Measurements from ENCODE around the gene CLSTN1. TPM values are rescaled to one million over a fixed set of nuclear protein-coding genes. Genes with fewer than 3 reads are reported as not detected.

CLSTN1 gene
- polyA plus RNA-seq, 4 donors = 29.2 to 78.8 (median 41.8) TPM

DNA sequence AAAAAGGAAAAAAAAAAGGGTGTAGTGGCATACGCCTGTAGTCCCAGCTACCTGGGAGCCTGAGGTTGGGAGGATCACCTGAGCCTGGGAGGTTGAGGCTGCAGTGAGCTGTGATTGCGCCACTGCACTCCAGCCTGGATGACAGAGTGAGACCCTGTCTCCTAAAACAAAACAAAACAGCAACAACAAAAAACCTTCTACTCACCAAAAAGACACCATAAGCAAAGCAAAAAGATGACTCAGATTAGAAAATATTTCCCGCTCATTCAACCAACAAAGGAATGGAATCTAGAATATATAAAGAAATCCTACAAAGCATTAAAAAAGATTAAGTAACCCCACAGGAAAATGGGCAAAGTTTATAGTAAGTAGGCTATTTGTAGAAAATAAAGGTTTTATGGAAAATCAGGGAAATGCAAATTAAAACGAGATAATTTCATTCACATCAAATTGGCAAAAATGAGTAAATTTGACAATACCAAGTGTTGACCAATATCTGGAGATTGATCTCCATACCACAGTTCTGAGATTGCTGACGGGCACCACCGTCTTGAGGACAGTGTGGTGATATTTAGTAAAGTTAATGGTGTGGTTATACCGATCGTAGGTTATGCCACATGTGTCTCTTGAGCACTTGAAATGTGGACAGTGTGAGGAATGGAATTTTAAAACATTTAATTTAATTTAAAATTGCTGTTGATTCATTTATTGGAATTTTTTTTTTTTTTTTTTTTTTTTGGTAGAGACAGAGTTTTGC, 118.2 kb downstream of the CLSTN1 start:
- H3K4me3 ChIP-seq (ENCODE audit: low read depth in 1 of 3, low read length in 3 of 3) = no peak overlapping the region
- peaks cover 0 to 4% of the 10 kb centered on the region in 2 donors for H3K9me3 ChIP-seq (ENCODE audit: control insufficient read depth in 2 of 2, insufficient read depth in 1 of 2, low read depth in 1 of 2, low read length in 1 of 2)
- H3K36me3 ChIP-seq (ENCODE audit: control insufficient read depth in 3 of 3, insufficient read depth in 2 of 3, low read depth in 1 of 3, low read length in 3 of 3) = peaks cover 0 to 6% (median 0%) of the 10 kb centered on the region in 3 donors
- FAIRE-seq (no peak), DNase-seq (no peak)
- H3K27me3 ChIP-seq (ENCODE audit: control insufficient read depth in 3 of 3, insufficient read depth in 3 of 3, low read length in 3 of 3) = no peaks in the 10 kb centered on the region
- no peak overlapping the region for H3K27ac ChIP-seq (ENCODE audit: low read depth in 1 of 3, low read length in 2 of 3)
- WGBS, 3 donors = 88 to 92% (median 91%) methylated on average over 8 of the region's 8 CpGs
- H3K4me1 ChIP-seq (ENCODE audit: control insufficient read depth in 3 of 3, insufficient read depth in 2 of 3, low read depth in 1 of 3, low read length in 2 of 3) = no peaks in the 10 kb centered on the region

DNA sequence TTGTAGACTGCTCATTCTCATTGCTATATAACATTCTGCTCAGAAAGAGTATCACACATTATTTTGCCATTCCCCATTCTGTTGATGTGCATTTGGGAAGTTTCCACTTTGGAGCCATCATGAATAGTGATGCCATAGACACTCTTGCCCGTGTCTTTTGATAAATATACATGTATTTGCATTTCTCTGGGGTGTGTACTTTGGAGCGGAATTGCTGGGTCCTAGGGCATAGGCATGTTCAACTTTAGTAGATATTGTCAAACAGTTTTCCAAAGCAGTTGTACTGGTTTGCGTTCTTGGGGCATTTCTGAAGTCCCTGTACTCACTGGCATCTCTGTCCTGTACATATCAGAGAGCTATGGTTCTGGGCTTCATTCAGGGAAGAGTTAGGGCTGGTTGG, 120.1 kb downstream of the CLSTN1 start:
- H3K9me3 ChIP-seq (ENCODE audit: control insufficient read depth in 2 of 2, insufficient read depth in 1 of 2, low read depth in 1 of 2, low read length in 1 of 2) = peaks cover 0 to 4% of the 10 kb centered on the region in 2 donors
- H3K36me3 ChIP-seq (ENCODE audit: control insufficient read depth in 3 of 3, insufficient read depth in 2 of 3, low read depth in 1 of 3, low read length in 3 of 3) = no peaks in the 10 kb centered on the region
- WGBS, 3 donors = 86 to 93% (median 91%) methylated on average over 3 of the region's 3 CpGs
- FAIRE-seq (no peak), DNase-seq (no peak)
- H3K27me3 ChIP-seq (ENCODE audit: control insufficient read depth in 3 of 3, insufficient read depth in 3 of 3, low read length in 3 of 3) = no peaks in the 10 kb centered on the region
- no peak overlapping the region for H3K27ac ChIP-seq (ENCODE audit: low read depth in 1 of 3, low read length in 2 of 3)
- no peak overlapping the region for H3K4me3 ChIP-seq (ENCODE audit: low read depth in 1 of 3, low read length in 3 of 3)
- peaks cover 0 to 6% (median 0%) of the 10 kb centered on the region in 3 donors for H3K4me1 ChIP-seq (ENCODE audit: control insufficient read depth in 3 of 3, insufficient read depth in 2 of 3, low read depth in 1 of 3, low read length in 2 of 3)

DNA sequence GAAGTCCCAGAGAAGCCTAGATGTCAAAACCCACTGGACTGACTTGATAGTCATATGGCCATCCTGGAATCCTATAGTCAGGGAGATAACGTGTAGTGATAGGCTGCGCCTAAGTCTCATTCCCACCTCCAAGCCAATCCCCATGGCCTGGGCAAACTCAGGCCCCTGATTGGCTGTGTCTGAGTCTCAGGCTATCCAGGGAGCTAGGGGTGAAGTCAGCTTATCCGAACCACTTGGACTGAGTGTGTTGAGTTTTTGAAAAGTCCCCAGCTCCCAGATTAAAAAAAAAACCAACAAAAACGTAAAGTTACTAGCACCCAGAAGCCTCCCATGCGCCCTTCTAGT, 120.6 kb downstream of the CLSTN1 start:
- no peak for FAIRE-seq
- Histone ChIP-seq H3K27ac (ENCODE audit: low read depth in 1 of 3, low read length in 2 of 3) (no peak overlapping the region), H3K27me3 (ENCODE audit: control insufficient read depth in 3 of 3, insufficient read depth in 3 of 3, low read length in 3 of 3) (no peaks in the 10 kb centered on the region), H3K4me3 (ENCODE audit: low read depth in 1 of 3, low read length in 3 of 3) (no peak overlapping the region), H3K4me1 (ENCODE audit: control insufficient read depth in 3 of 3, insufficient read depth in 2 of 3, low read depth in 1 of 3, low read length in 2 of 3) (peaks cover 0 to 6% (median 0%) of the 10 kb centered on the region in 3 donors), H3K9me3 (ENCODE audit: control insufficient read depth in 2 of 2, insufficient read depth in 1 of 2, low read depth in 1 of 2, low read length in 1 of 2) (peaks cover 0 to 4% of the 10 kb centered on the region in 2 donors), H3K36me3 (ENCODE audit: control insufficient read depth in 3 of 3, insufficient read depth in 2 of 3, low read depth in 1 of 3, low read length in 3 of 3) (no peaks in the 10 kb centered on the region)
- DNase-seq = no peak
- WGBS, 3 donors = 84 to 92% (median 90%) methylated on average over 5 of the region's 5 CpGs

DNA sequence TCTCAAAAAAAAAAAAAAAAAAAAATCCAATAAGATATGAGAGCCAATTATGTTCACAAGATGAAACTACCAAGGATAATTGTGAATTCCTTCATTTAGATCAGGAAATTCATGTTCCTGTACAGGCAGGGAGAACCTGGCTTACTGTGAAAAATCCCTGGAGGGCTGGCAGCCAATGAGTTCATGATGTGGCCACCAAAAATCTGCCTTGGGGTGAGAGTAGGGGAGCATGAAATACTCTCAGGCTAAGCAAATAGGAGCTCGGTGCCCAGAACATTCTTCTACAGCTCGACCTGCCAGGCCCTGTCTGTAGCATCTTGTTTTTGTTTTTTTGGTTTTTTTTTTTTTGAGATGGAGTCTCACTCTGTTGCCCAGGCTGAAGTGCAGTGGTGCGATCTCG, 122.1 kb downstream of the CLSTN1 start:
- 83 to 93% (median 91%) methylated on average over 4 of the region's 4 CpGs for WGBS, 3 donors
- H3K27ac ChIP-seq (ENCODE audit: low read depth in 1 of 3, low read length in 2 of 3) = no peak overlapping the region
- H3K4me1 ChIP-seq (ENCODE audit: control insufficient read depth in 3 of 3, insufficient read depth in 2 of 3, low read depth in 1 of 3, low read length in 2 of 3) = peaks cover 0 to 6% (median 0%) of the 10 kb centered on the region in 3 donors
- H3K4me3 ChIP-seq (ENCODE audit: low read depth in 1 of 3, low read length in 3 of 3) = no peak overlapping the region
- no peak for DNase-seq
- H3K36me3 ChIP-seq (ENCODE audit: control insufficient read depth in 3 of 3, insufficient read depth in 2 of 3, low read depth in 1 of 3, low read length in 3 of 3) = no peaks in the 10 kb centered on the region
- no peaks in the 10 kb centered on the region for H3K27me3 ChIP-seq (ENCODE audit: control insufficient read depth in 3 of 3, insufficient read depth in 3 of 3, low read length in 3 of 3)
- H3K9me3 ChIP-seq (ENCODE audit: control insufficient read depth in 2 of 2, insufficient read depth in 1 of 2, low read depth in 1 of 2, low read length in 1 of 2) = peaks cover 0 to 4% of the 10 kb centered on the region in 2 donors
- no peak for FAIRE-seq

DNA sequence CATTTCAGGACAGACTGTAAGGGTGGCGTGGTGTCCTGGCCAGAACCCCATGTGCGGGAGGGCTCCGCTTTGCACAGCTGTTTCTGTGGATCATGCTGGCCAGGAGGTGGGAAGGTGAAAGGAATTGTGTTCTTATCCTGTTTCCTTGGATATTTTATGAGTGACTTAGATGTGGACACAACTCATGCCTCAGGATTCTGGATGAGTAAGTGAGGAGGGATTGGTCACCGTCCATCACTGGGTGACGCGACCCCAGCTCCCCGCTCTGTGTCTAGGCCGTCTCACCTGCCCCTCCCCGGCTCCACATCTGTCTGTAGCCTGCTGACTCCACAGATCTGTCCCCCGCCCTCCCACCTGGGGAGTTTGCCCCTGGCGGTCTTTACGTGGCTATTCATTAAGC, 123.4 kb downstream of the CLSTN1 start:
- no peak overlapping the region for H3K4me3 ChIP-seq (ENCODE audit: low read depth in 1 of 3, low read length in 3 of 3)
- 88 to 95% (median 89%) methylated on average over 12 of the region's 12 CpGs for WGBS, 3 donors
- peaks cover 0 to 4% of the 10 kb centered on the region in 2 donors for H3K9me3 ChIP-seq (ENCODE audit: control insufficient read depth in 2 of 2, insufficient read depth in 1 of 2, low read depth in 1 of 2, low read length in 1 of 2)
- H3K27me3 ChIP-seq (ENCODE audit: control insufficient read depth in 3 of 3, insufficient read depth in 3 of 3, low read length in 3 of 3) = no peaks in the 10 kb centered on the region
- no peaks in the 10 kb centered on the region for H3K36me3 ChIP-seq (ENCODE audit: control insufficient read depth in 3 of 3, insufficient read depth in 2 of 3, low read depth in 1 of 3, low read length in 3 of 3)
- no peak overlapping the region for H3K27ac ChIP-seq (ENCODE audit: low read depth in 1 of 3, low read length in 2 of 3)
- DNase-seq (no peak), FAIRE-seq (no peak)
- H3K4me1 ChIP-seq (ENCODE audit: control insufficient read depth in 3 of 3, insufficient read depth in 2 of 3, low read depth in 1 of 3, low read length in 2 of 3) = peaks cover 0 to 6% (median 0%) of the 10 kb centered on the region in 3 donors

DNA sequence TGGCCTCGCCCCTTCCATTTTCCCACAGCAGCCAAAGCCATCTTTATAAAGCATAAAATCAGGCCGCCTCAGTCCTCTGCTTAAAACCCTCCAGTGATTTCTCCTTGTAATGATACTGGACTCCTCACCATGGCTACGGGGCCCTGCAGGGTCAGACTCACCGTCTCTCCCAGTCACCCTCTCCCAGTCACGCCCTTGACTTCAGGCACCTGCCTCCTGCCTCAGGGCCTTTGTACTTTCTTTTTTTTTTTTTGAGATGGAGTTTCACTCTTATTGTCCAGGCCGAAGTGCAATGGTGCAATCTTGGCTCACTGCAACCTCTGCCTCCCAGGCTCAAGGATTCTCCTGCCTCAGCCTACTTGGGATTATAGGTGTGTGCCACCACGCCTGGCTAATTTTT, 124.4 kb downstream of the CLSTN1 start:
- no peak overlapping the region for H3K27ac ChIP-seq (ENCODE audit: low read depth in 1 of 3, low read length in 2 of 3)

DNA sequence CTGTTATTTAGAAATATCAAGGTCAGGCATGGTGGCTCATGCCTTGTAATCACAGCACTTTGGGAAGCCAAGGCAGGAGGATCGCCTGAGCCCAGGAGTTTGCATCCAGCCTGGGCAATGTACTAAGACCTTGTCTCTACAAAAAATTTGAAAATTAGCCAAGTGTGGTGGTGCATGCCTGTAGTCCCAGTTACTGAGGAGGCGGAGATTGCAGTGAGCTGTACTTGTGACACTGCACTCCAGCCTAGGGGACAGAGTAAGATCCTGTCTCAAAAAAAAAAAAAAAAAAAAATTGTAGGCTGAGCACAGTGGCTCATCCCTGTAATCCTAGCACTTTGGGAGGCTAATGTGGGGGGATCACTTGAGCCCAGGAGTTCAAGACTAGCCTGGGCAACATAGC, 127.0 kb downstream of the CLSTN1 start:
- no peak overlapping the region for H3K27ac ChIP-seq (ENCODE audit: low read depth in 1 of 3, low read length in 2 of 3)
- H3K4me1 ChIP-seq (ENCODE audit: control insufficient read depth in 3 of 3, insufficient read depth in 2 of 3, low read depth in 1 of 3, low read length in 2 of 3) = peaks cover 0 to 6% (median 0%) of the 10 kb centered on the region in 3 donors
- FAIRE-seq = no peak
- 95 to 98% (median 97%) methylated on average over 2 of the region's 2 CpGs for WGBS, 3 donors
- H3K36me3 ChIP-seq (ENCODE audit: control insufficient read depth in 3 of 3, insufficient read depth in 2 of 3, low read depth in 1 of 3, low read length in 3 of 3) = peaks cover 0 to 3% (median 0%) of the 10 kb centered on the region in 3 donors
- no peak for DNase-seq
- H3K4me3 ChIP-seq (ENCODE audit: low read depth in 1 of 3, low read length in 3 of 3) = no peak overlapping the region
- H3K9me3 ChIP-seq (ENCODE audit: control insufficient read depth in 2 of 2, insufficient read depth in 1 of 2, low read depth in 1 of 2, low read length in 1 of 2) = no peaks in the 10 kb centered on the region
- no peaks in the 10 kb centered on the region for H3K27me3 ChIP-seq (ENCODE audit: control insufficient read depth in 3 of 3, insufficient read depth in 3 of 3, low read length in 3 of 3)

More for the DNA sequence above, 124.4 kb downstream of the CLSTN1 start:
- DNase-seq (peak; percentile 67 to 84), FAIRE-seq (no peak)
- WGBS, 3 donors = 33 to 79% (median 57%) methylated on average over 7 of the region's 7 CpGs
- Histone ChIP-seq H3K4me1 (ENCODE audit: control insufficient read depth in 3 of 3, insufficient read depth in 2 of 3, low read depth in 1 of 3, low read length in 2 of 3) (peaks cover 0 to 6% (median 0%) of the 10 kb centered on the region in 3 donors), H3K4me3 (ENCODE audit: low read depth in 1 of 3, low read length in 3 of 3) (no peak overlapping the region), H3K36me3 (ENCODE audit: control insufficient read depth in 3 of 3, insufficient read depth in 2 of 3, low read depth in 1 of 3, low read length in 3 of 3) (no peaks in the 10 kb centered on the region), H3K9me3 (ENCODE audit: control insufficient read depth in 2 of 2, insufficient read depth in 1 of 2, low read depth in 1 of 2, low read length in 1 of 2) (peaks cover 0 to 4% of the 10 kb centered on the region in 2 donors), H3K27me3 (ENCODE audit: control insufficient read depth in 3 of 3, insufficient read depth in 3 of 3, low read length in 3 of 3) (no peaks in the 10 kb centered on the region)

DNA sequence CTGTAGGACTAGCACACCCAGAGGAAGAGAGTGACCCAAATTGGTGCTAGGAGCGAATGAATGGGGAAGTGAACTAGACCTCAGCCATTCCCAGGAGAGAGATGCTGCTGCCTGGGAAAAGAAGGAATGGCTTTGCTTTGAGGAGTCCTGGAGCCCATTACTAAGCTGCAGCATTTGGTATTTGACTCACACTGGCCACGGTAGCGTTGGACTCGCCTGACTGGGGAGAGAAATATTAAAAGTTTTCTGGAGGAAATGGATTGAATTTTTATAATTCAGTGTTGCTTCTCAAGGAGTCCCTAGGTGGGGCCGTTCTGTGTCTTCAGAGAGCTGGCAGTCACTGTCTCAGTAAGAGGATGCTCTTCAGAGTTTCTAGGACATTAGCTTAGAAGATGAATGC, 132.1 kb downstream of the CLSTN1 start:
- peaks cover 0 to 29% (median 0%) of the 10 kb centered on the region in 3 donors for H3K27me3 ChIP-seq (ENCODE audit: control insufficient read depth in 3 of 3, insufficient read depth in 3 of 3, low read length in 3 of 3)
- peaks cover 5 to 29% (median 14%) of the 10 kb centered on the region in 3 donors for H3K4me1 ChIP-seq (ENCODE audit: control insufficient read depth in 3 of 3, insufficient read depth in 2 of 3, low read depth in 1 of 3, low read length in 2 of 3)
- H3K36me3 ChIP-seq (ENCODE audit: control insufficient read depth in 3 of 3, insufficient read depth in 2 of 3, low read depth in 1 of 3, low read length in 3 of 3) = peaks cover 0 to 3% (median 0%) of the 10 kb centered on the region in 3 donors
- 77 to 81% (median 77%) methylated on average over 5 of the region's 5 CpGs for WGBS, 3 donors
- no peaks in the 10 kb centered on the region for H3K9me3 ChIP-seq (ENCODE audit: control insufficient read depth in 2 of 2, insufficient read depth in 1 of 2, low read depth in 1 of 2, low read length in 1 of 2)
- H3K4me3 ChIP-seq (ENCODE audit: low read depth in 1 of 3, low read length in 3 of 3) = no peak overlapping the region
- no peak overlapping the region for H3K27ac ChIP-seq (ENCODE audit: low read depth in 1 of 3, low read length in 2 of 3)
- FAIRE-seq = no peak
- no peak for DNase-seq

DNA sequence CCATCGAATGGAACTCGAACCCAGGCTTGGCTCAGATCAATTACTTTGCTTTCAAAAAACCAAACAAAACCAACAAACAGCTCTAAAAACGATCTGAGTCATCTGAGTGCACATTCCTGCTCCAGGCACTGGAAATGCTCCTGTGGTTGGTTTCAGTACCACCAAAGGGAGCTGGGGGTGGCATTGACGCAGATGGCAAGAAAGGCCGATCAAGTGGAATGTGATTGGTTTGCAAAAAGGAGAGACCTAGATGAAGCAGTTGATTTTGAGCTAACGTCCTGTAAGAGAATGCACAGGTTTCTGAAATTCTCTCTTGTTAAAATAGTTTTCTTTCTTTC, 132.7 kb downstream of the CLSTN1 start:
- 69 to 80% (median 74%) methylated on average over 6 of the region's 6 CpGs for WGBS, 3 donors
- Histone ChIP-seq H3K4me3 (ENCODE audit: low read depth in 1 of 3, low read length in 3 of 3) (no peak overlapping the region), H3K27ac (ENCODE audit: low read depth in 1 of 3, low read length in 2 of 3) (no peak overlapping the region), H3K27me3 (ENCODE audit: control insufficient read depth in 3 of 3, insufficient read depth in 3 of 3, low read length in 3 of 3) (peaks cover 0 to 29% (median 0%) of the 10 kb centered on the region in 3 donors), H3K9me3 (ENCODE audit: control insufficient read depth in 2 of 2, insufficient read depth in 1 of 2, low read depth in 1 of 2, low read length in 1 of 2) (no peaks in the 10 kb centered on the region), H3K36me3 (ENCODE audit: control insufficient read depth in 3 of 3, insufficient read depth in 2 of 3, low read depth in 1 of 3, low read length in 3 of 3) (peaks cover 0 to 3% (median 0%) of the 10 kb centered on the region in 3 donors), H3K4me1 (ENCODE audit: control insufficient read depth in 3 of 3, insufficient read depth in 2 of 3, low read depth in 1 of 3, low read length in 2 of 3) (peaks cover 5 to 29% (median 14%) of the 10 kb centered on the region in 3 donors)
- FAIRE-seq (no peak), DNase-seq (no peak)
